Fibroblast of lung (primary cell): ENCODE measurements around the gene PLEKHS1. TPM values are rescaled to one million over a fixed set of nuclear protein-coding genes. Genes with fewer than 3 reads are reported as not detected.
A peak's percentile ranks its signal among the peaks of the same experiment; 100 is the strongest.
"Not testable (repeated sequence)": the region's sequence is repeated elsewhere in the genome, so short reads cannot be mapped to it uniquely, and the experiment has no call there.

ENCODE experiments used
- DNase-seq, 2 donors: peaks; one replicate each; pipeline versions ENCODE4 v3.0.0 to v3.0.0-alpha.2; 2010; ENCODE audit warnings: low read depth in 2 of 2
- H2AFZ ChIP-seq: 2 replicates; pipeline ENCODE4 v1.5.1; 2012; ENCODE audit warnings: low read length, control low read depth, inconsistent platforms
- H3K27ac ChIP-seq: 2 replicates; pipeline ENCODE4 v1.5.1; 2011; ENCODE audit warnings: low read length, control low read depth; ENCODE audit not compliant: insufficient read depth
- H3K27me3 ChIP-seq: 2 replicates; pipeline ENCODE4 v1.5.1; 2011; ENCODE audit warnings: mild to moderate bottlenecking, low read length; ENCODE audit not compliant: control insufficient read depth, insufficient read depth
- H3K36me3 ChIP-seq: 2 replicates; pipeline ENCODE4 v1.5.1; 2011; ENCODE audit warnings: low read length; ENCODE audit not compliant: control insufficient read depth, insufficient read depth
- H3K4me1 ChIP-seq: 2 replicates; pipeline ENCODE4 v1.5.1; 2011; ENCODE audit warnings: low read length; ENCODE audit not compliant: control insufficient read depth, insufficient read depth; ENCODE audit errors: extremely low read depth
- H3K4me2 ChIP-seq: 2 replicates; pipeline ENCODE4 v1.5.1; 2011; ENCODE audit warnings: low read length, control low read depth; ENCODE audit not compliant: insufficient read depth; ENCODE audit errors: extremely low read depth
- H3K4me3 ChIP-seq, 4 experiments: fragments of 200-600 bp in 1 of 4; sonication (generic) in 1 of 4; replicated peaks in 1 of 4; 2 replicates each; pipeline ENCODE4 v1.5.1; 2011 to 2016; ENCODE audit warnings: low read length in 4 of 4, low read depth in 3 of 4, mild to moderate bottlenecking in 3 of 4, control low read depth in 2 of 4, inconsistent platforms in 1 of 4, mixed read lengths in 1 of 4; ENCODE audit not compliant: insufficient read depth in 1 of 4; ENCODE audit errors: control extremely low read depth in 1 of 4
- H3K79me2 ChIP-seq: 2 replicates; pipeline ENCODE4 v1.5.1; 2012; ENCODE audit warnings: mild to moderate bottlenecking, low read length, inconsistent platforms; ENCODE audit not compliant: control insufficient read depth, insufficient read depth
- H3K9ac ChIP-seq: 2 replicates; pipeline ENCODE4 v1.5.1; 2011; ENCODE audit warnings: mild to moderate bottlenecking, low read length, control low read depth; ENCODE audit not compliant: insufficient read depth
- H3K9me3 ChIP-seq: 2 replicates; pipeline ENCODE4 v1.5.1; 2012; ENCODE audit warnings: low read depth, low read length; ENCODE audit not compliant: control insufficient read depth, insufficient read depth
- H4K20me1 ChIP-seq: 2 replicates; pipeline ENCODE4 v1.5.1; 2011; ENCODE audit warnings: low read length; ENCODE audit not compliant: control insufficient read depth, insufficient read depth; ENCODE audit errors: extremely low read depth
- CTCF ChIP-seq, 2 donors: IDR thresholded peaks in 1 of 2; conservative IDR thresholded peaks in 1 of 2; 1 replicate in 1 of 2; 2 replicates in 1 of 2; pipeline ENCODE4 v1.5.1; 2011 to 2012; ENCODE audit warnings: low read length in 2 of 2, control low read depth in 1 of 2, inconsistent platforms in 1 of 2, low read depth in 1 of 2, mild to moderate bottlenecking in 1 of 2
- EZH2 ChIP-seq: IDR thresholded peaks from 2 replicates; pipeline ENCODE4 v1.5.1; 2012; ENCODE audit warnings: low read length, control low read depth, mild to moderate bottlenecking; ENCODE audit errors: missing control alignments
- polyA plus RNA-seq, 2 donors: library from polyadenylated mRNA; depleted of rRNA in 1 of 2; stranded (reverse) in 1 of 2; unstranded in 1 of 2; fragments of >200 nt; gene quantifications; 2 replicates each; pipeline ENCODE4 v1.2.1, GENCODE V29; 2011 to 2012; ENCODE audit warnings: missing spikeins in 1 of 2
- total RNA-seq: library from RNA; depleted of rRNA; stranded (reverse); fragments of >200 nt; gene quantifications from 2 replicates; pipeline ENCODE4 v1.2.1, GENCODE V29; 2014

Gene PLEKHS1
- total and polyA plus RNA-seq, 2 donors (not counting 1 experiment from before 2014, with no cell fraction given) = not detected

GRCh38 chr10:113819989-113820388 is 68.5 kb downstream of the PLEKHS1 start:
- Histone ChIP-seq H3K9ac (no peak overlapping the region), H3K27ac (no peak overlapping the region), H3K9me3 (no peaks in the 10 kb centered on the region), H3K4me2 (no peak overlapping the region), H3K4me3 (no peak overlapping the region), H3K4me1 (no peaks in the 10 kb centered on the region), H3K79me2 (no peaks in the 10 kb centered on the region), H4K20me1 (no peaks in the 10 kb centered on the region), H3K36me3 (no peaks in the 10 kb centered on the region), H2AFZ (no peak overlapping the region), H3K27me3 (no peaks in the 10 kb centered on the region)
- no peak for DNase-seq
- no peak for TF ChIP-seq EZH2
- no peak for TF ChIP-seq CTCF (conservative IDR thresholded peaks at IDR 0.05 in 1 of 2, IDR thresholded peaks at IDR 0.05 in 1 of 2; ENCODE audit: low read depth in 1 of 2, low read length in 2 of 2)

GRCh38 chr10:113820507-113820906 is 69.0 kb downstream of the PLEKHS1 start:
- Histone ChIP-seq H3K9me3 (no peaks in the 10 kb centered on the region), H3K27ac (no peak overlapping the region), H3K36me3 (no peaks in the 10 kb centered on the region), H4K20me1 (no peaks in the 10 kb centered on the region), H3K4me3 (no peak overlapping the region), H3K79me2 (no peaks in the 10 kb centered on the region), H3K4me1 (no peaks in the 10 kb centered on the region), H3K9ac (no peak overlapping the region), H2AFZ (no peak overlapping the region), H3K27me3 (no peaks in the 10 kb centered on the region), H3K4me2 (no peak overlapping the region)
- TF ChIP-seq EZH2 (no peak), CTCF (conservative IDR thresholded peaks at IDR 0.05 in 1 of 2, IDR thresholded peaks at IDR 0.05 in 1 of 2; ENCODE audit: low read depth in 1 of 2, low read length in 2 of 2) (peak in 1 of 2 donors; percentile 1)
- no peak for DNase-seq

GRCh38 chr10:113821306-113821705 is 69.8 kb downstream of the PLEKHS1 start:
- not testable (repeated sequence) for H2AFZ ChIP-seq, H3K9ac ChIP-seq, H3K36me3 ChIP-seq, H3K27ac ChIP-seq, H3K79me2 ChIP-seq, H3K4me3 ChIP-seq, H3K27me3 ChIP-seq, H4K20me1 ChIP-seq, DNase-seq, H3K9me3 ChIP-seq, H3K4me1 ChIP-seq, H3K4me2 ChIP-seq
